Immature natural killer cell (primary cell): ENCODE results near the gene TMX4. TPM values are rescaled to one million over a fixed set of nuclear protein-coding genes. Genes with fewer than 3 reads are reported as not detected.

Source experiments
- DNase-seq, 3 donors: peaks; one replicate each; pipeline ENCODE4 v3.0.0; 2022; ENCODE audit warnings: mixed read lengths in 1 of 3
- H3K27ac Mint-ChIP-seq, 6 donors: one replicate each; pipeline ENCODE4 v1.8.0; 2020; ENCODE audit warnings: mixed read lengths in 6 of 6, mild to moderate bottlenecking in 5 of 6, inconsistent platforms in 4 of 6, moderate library complexity in 3 of 6
- H3K27me3 Mint-ChIP-seq, 3 donors: one replicate each; pipeline ENCODE4 v1.8.0; 2020 to 2021; ENCODE audit warnings: low read depth in 3 of 3, mild to moderate bottlenecking in 3 of 3, mixed read lengths in 3 of 3, moderate library complexity in 3 of 3, inconsistent platforms in 1 of 3
- H3K36me3 Mint-ChIP-seq, 3 donors: one replicate each; pipeline ENCODE4 v1.8.0; 2020; ENCODE audit warnings: mixed read lengths in 3 of 3, inconsistent platforms in 2 of 3, mild to moderate bottlenecking in 2 of 3
- H3K4me1 Mint-ChIP-seq, 2 donors: one replicate each; pipeline ENCODE4 v1.8.0; 2020; ENCODE audit warnings: inconsistent platforms in 2 of 2, mild to moderate bottlenecking in 2 of 2, mixed read lengths in 2 of 2, moderate library complexity in 1 of 2
- H3K4me3 Mint-ChIP-seq, 5 donors: one replicate each; pipeline ENCODE4 v1.8.0; 2020; ENCODE audit warnings: mild to moderate bottlenecking in 5 of 5, mixed read lengths in 5 of 5, inconsistent platforms in 3 of 5, moderate library complexity in 3 of 5
- H3K9me3 Mint-ChIP-seq, 6 donors: one replicate each; pipeline ENCODE4 v1.8.0; 2020; ENCODE audit warnings: mild to moderate bottlenecking in 6 of 6, mixed read lengths in 6 of 6, inconsistent platforms in 4 of 6, moderate library complexity in 3 of 6
- polyA plus RNA-seq, 3 donors: library from polyadenylated mRNA; unstranded; fragments of 300-500 nt; fragmentation: Illumina TruSeq; gene quantifications; one replicate each; pipeline ENCODE4 v1.2.3, GENCODE V29; 2021

TMX4 gene
- polyA plus RNA-seq, 3 donors from 2014 or later: 88.2 to 179 (median 91.6) TPM

DNA sequence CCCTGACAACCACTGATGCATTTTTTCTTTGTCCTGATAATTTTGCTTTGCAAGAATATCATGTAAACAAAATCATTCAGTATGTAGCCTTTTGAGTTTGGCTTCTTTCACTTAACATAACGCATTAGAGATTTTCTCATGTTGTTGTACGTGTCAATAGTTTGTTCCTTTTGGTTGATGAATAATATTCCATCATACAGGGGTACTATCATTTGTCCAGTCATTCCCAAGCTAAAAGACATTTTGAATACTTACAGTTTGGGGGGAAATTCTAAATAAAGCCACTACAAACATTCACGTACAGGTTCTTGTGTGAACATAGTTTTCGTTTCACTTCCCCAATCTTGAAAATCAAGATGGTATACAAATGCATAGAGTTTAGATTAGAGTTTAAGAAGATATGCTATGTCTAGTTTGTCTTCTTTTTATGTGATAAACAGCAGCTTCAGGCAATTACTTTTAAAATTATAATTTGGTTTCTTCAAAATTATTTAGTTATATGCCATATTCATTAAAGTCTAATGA is 84.5 kb downstream of the TMX4 start:
- Mint-ChIP-seq H3K4me3 (no peak overlapping the region), H3K36me3 (no peaks in the 10 kb centered on the region), H3K9me3 (no peaks in the 10 kb centered on the region), H3K4me1 (no peaks in the 10 kb centered on the region), H3K27me3 (peaks cover 0 to 11% (median 6%) of the 10 kb centered on the region in 3 donors), H3K27ac (no peak overlapping the region)
- no peak for DNase-seq

DNA sequence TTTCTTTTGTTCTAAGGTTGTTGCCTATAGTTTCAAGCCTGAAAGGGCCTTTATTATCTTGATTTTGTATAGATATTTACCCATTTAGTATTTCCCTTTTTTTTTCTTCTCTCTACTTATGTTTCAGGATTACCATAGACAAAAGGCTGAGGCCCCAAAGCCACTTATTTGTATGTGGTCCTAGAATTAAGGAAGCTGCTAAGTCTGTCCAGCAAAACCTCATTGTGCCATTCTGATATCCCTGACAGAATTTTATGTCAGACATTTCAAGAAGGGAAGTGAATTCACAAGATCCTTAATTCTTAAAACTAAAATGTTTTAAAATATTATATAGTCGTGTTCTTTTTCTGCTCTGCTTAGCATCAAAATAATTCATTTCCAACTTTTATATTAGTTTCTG is 86.2 kb downstream of the TMX4 start:
- no peaks in the 10 kb centered on the region for H3K9me3 Mint-ChIP-seq
- no peak overlapping the region for H3K27ac Mint-ChIP-seq
- H3K4me1 Mint-ChIP-seq: no peaks in the 10 kb centered on the region
- H3K27me3 Mint-ChIP-seq: peaks cover 5 to 18% (median 8%) of the 10 kb centered on the region in 3 donors
- no peak for DNase-seq
- no peak overlapping the region for H3K4me3 Mint-ChIP-seq
- H3K36me3 Mint-ChIP-seq: no peaks in the 10 kb centered on the region

DNA sequence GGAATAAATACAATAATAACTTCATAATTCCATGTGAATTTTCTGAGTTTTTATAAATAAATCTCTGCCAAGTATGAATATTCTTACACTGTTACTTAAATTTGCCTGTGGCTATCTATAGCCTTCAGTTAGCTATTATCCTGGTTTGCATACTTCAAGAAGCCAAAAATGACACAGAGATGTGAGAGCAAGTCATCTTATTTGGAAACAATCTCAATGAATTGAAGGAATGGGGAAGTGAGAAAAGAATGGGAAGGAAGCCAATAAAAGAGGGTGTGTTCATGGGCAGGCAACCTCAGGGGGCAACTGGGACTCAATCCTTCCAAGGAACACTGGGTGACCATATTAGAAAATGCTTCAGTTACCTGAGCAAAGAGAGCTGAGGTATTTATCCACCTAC is 89.2 kb downstream of the TMX4 start:
- H3K36me3 Mint-ChIP-seq: no peaks in the 10 kb centered on the region
- H3K9me3 Mint-ChIP-seq: no peaks in the 10 kb centered on the region
- DNase-seq: no peak
- no peak overlapping the region for H3K27ac Mint-ChIP-seq
- no peaks in the 10 kb centered on the region for H3K4me1 Mint-ChIP-seq
- H3K27me3 Mint-ChIP-seq: peaks cover 4 to 11% (median 5%) of the 10 kb centered on the region in 3 donors
- no peak overlapping the region for H3K4me3 Mint-ChIP-seq

Other genes starting within 250 kb of the TMX4 start
- gene HAO1, start 79.3 kb downstream of the TMX4 start, polyA plus RNA-seq: not detected
- gene PLCB1, start 112.5 kb upstream of the TMX4 start, polyA plus RNA-seq: 10 to 100 TPM; 11.0 to 20.4 (median 12.6) TPM